LNCaP clone FGC (cell line): ENCODE measurements around the gene TMEM184A.

Experiments
- DNase-seq: peaks from one replicate; pipeline ENCODE4 v3.0.0-alpha.2; 2011; ENCODE audit warnings: low read depth
- H3K4me3 ChIP-seq: 2 replicates; pipeline ENCODE4 v1.5.1; 2011; ENCODE audit warnings: mild to moderate bottlenecking, low read depth, low read length, control low read depth
- CTCF ChIP-seq: IDR thresholded peaks from 2 replicates; pipeline ENCODE4 v1.5.1; 2012; ENCODE audit warnings: mild to moderate bottlenecking; ENCODE audit not compliant: control insufficient read depth, insufficient read depth; ENCODE audit errors: extremely low read depth

Gene TMEM184A

GRCh38 chr7:1530946-1531262 is 25.1 kb downstream of the TMEM184A start:
- no peak for DNase-seq
- H3K4me3 ChIP-seq, result peak overlapping the region; percentile 76
- TF ChIP-seq CTCF, result no peak

- no peak for DNase-seq
- no peak for TF ChIP-seq CTCF
- H3K4me3 ChIP-seq, result no peak overlapping the region; the same call in 1 of the 2 replicates
Observed at GRCh38 chr7:1529383-1530116, 26.5 kb downstream of the TMEM184A start.

- no peak for TF ChIP-seq CTCF
- H3K4me3 ChIP-seq, result no peak overlapping the region
- DNase-seq, result no peak
Observed at GRCh38 chr7:1526271-1526754, 29.7 kb downstream of the TMEM184A start.

GRCh38 chr7:1525409-1525808 is 30.6 kb downstream of the TMEM184A start:
- no peak overlapping the region for H3K4me3 ChIP-seq
- no peak for TF ChIP-seq CTCF
- no peak for DNase-seq

GRCh38 chr7:1523844-1524243 is 32.2 kb downstream of the TMEM184A start:
- DNase-seq, result no peak
- no peak overlapping the region for H3K4me3 ChIP-seq
- TF ChIP-seq CTCF, result no peak

GRCh38 chr7:1523208-1523607 is 32.8 kb downstream of the TMEM184A start:
- DNase-seq, result no peak
- TF ChIP-seq CTCF, result no peak
- H3K4me3 ChIP-seq, result no peak overlapping the region

GRCh38 chr7:1521456-1521855 is 34.5 kb downstream of the TMEM184A start:
- H3K4me3 ChIP-seq, result no peak overlapping the region
- no peak for TF ChIP-seq CTCF
- DNase-seq, result no peak
